ENCODE measurements around the gene WDR7.
A peak's percentile ranks its signal among the peaks of the same experiment; 100 is the strongest.

WDR7 gene

GRCh38 chr18:57052759-57053158, 401.6 kb downstream of the WDR7 start:
- no peak for DNase-seq

GRCh38 chr18:57054891-57055290, 403.7 kb downstream of the WDR7 start:
- no peak for DNase-seq

- DNase-seq, result no peak
These were observed 406.7 kb downstream of the WDR7 start for GRCh38 chr18:57057890-57058289.

GRCh38 chr18:57058734-57059133, 407.6 kb downstream of the WDR7 start:
- no peak for DNase-seq

GRCh38 chr18:57059366-57059765, 408.2 kb downstream of the WDR7 start:
- no peak for DNase-seq

GRCh38 chr18:57060814-57061213, 409.7 kb downstream of the WDR7 start:
- no peak for DNase-seq

GRCh38 chr18:57062178-57062577, 411.0 kb downstream of the WDR7 start:
- DNase-seq, result no peak

GRCh38 chr18:57062844-57063243, 411.7 kb downstream of the WDR7 start:
- DNase-seq, result peak; percentile 91

- no peak for DNase-seq
These were observed 412.5 kb downstream of the WDR7 start for GRCh38 chr18:57063601-57064103.

- DNase-seq, result no peak
These were observed 422.5 kb downstream of the WDR7 start for GRCh38 chr18:57073501-57074187.

GRCh38 chr18:57075716-57076400, 424.7 kb downstream of the WDR7 start:
- DNase-seq, result peak; percentile 57

- DNase-seq, result no peak
These were observed 426.0 kb downstream of the WDR7 start for GRCh38 chr18:57077005-57077765.

- no peak for DNase-seq
These were observed 426.8 kb downstream of the WDR7 start for GRCh38 chr18:57077786-57078552.

GRCh38 chr18:57078614-57079013, 427.5 kb downstream of the WDR7 start:
- DNase-seq, result no peak

- DNase-seq, result no peak
These were observed 429.3 kb downstream of the WDR7 start for GRCh38 chr18:57080479-57080878.

- no peak for DNase-seq
These were observed 430.7 kb downstream of the WDR7 start for GRCh38 chr18:57081899-57082298.

GRCh38 chr18:57083485-57083884, 432.3 kb downstream of the WDR7 start:
- DNase-seq, result no peak

- DNase-seq, result peak; percentile 97
These were observed 433.4 kb downstream of the WDR7 start for GRCh38 chr18:57084331-57085271.

- peak; percentile 95 for DNase-seq
These were observed 434.2 kb downstream of the WDR7 start for GRCh38 chr18:57085371-57085770.

- DNase-seq, result no peak
These were observed 435.0 kb downstream of the WDR7 start for GRCh38 chr18:57086163-57086562.

Data from NCI-H69 (cell line).